K562 (cell line): Measurements from ENCODE around the gene TUBD1. TPM values are rescaled to one million over a fixed set of nuclear protein-coding genes. Genes with fewer than 3 reads are reported as not detected.

ENCODE experiments used
- CREB5 ChIP-seq: fragments of 250-450 bp; sonication (Bioruptor Pico); IDR thresholded peaks from 2 replicates; pipeline ENCODE4 v1.5.0; 2020; ENCODE audit warnings: mild to moderate bottlenecking
- CTCFL ChIP-seq: IDR thresholded peaks from 2 replicates; pipeline ENCODE4 v1.6.1; 2011; ENCODE audit warnings: borderline replicate concordance, low read depth, mild to moderate bottlenecking, moderate library complexity, low read length; ENCODE audit not compliant: insufficient read depth, poor library complexity, severe bottlenecking
- CUX1 ChIP-seq: fragments of 200-800 bp; sonication (Bioruptor generic); IDR thresholded peaks from 2 replicates; pipeline ENCODE4 v1.6.1; 2016; ENCODE audit warnings: missing genetic modification characterization, missing compliant biosample characterization
- FOXA1 ChIP-seq: fragments of 450-650 bp; IDR thresholded peaks from 2 replicates; pipeline ENCODE4 v1.6.1; 2016; ENCODE audit warnings: mild to moderate bottlenecking, borderline replicate concordance
- GTF2E2 ChIP-seq: fragments of 200-800 bp; sonication (Bioruptor generic); IDR thresholded peaks from 2 replicates; pipeline ENCODE4 v1.6.1; 2016; ENCODE audit warnings: missing genetic modification characterization, missing compliant biosample characterization
- MIER1 ChIP-seq: fragments of 450-650 bp; IDR thresholded peaks from 2 replicates; pipeline ENCODE4 v1.6.1; 2016; ENCODE audit warnings: antibody characterized with exemption, mild to moderate bottlenecking, low read depth
- PBX2 ChIP-seq, 2 experiments: IDR thresholded peaks in 1 of 2; conservative IDR thresholded peaks in 1 of 2; 2 replicates each; pipeline ENCODE4 v1.6.1; 2016; ENCODE audit warnings: low read depth in 2 of 2, mild to moderate bottlenecking in 1 of 2, missing compliant biosample characterization in 1 of 2, missing genetic modification characterization in 1 of 2, moderate library complexity in 1 of 2
- POLR2AphosphoS5 ChIP-seq: IDR thresholded peaks from 2 replicates; pipeline ENCODE4 v1.6.1; 2011; ENCODE audit warnings: mild to moderate bottlenecking, low read depth, low read length, moderate library complexity; ENCODE audit not compliant: control insufficient read depth, insufficient read depth
- POLR2B ChIP-seq: fragments of 450-650 bp; IDR thresholded peaks from 2 replicates; pipeline ENCODE4 v1.6.1; 2018; ENCODE audit warnings: low read depth; ENCODE audit not compliant: partially characterized antibody
- TBL1XR1 ChIP-seq, 2 experiments: IDR thresholded peaks; 2 replicates each; pipeline ENCODE4 v1.6.1; 2012; ENCODE audit warnings: improper control_type of control experiment in 2 of 2, low read length in 2 of 2, mild to moderate bottlenecking in 1 of 2
- ZNF174 ChIP-seq: fragments of 250-450 bp; sonication (Bioruptor Pico); IDR thresholded peaks from 2 replicates; pipeline ENCODE4 v1.4.0; 2020; ENCODE audit warnings: mild to moderate bottlenecking
- polyA plus RNA-seq, 8 experiments: library from polyadenylated mRNA; depleted of rRNA in 4 of 8; stranded (reverse) in 5 of 8; unstranded in 3 of 8; fragments of >200 nt; fragmentation: Nextera tagmentation in 2 of 8; fragmentation: Illumina TruSeq in 1 of 8; extraction: Ambion mirVana in 2 of 8; extraction: Trizol in 1 of 8; gene quantifications; 2 replicates each; pipeline versions ENCODE4 v1.2.1 to v1.2.3, GENCODE V29; 2011 to 2014; ENCODE audit warnings: inconsistent platforms in 1 of 8, missing spikeins in 1 of 8
- total RNA-seq, 7 experiments: library from RNA; depleted of rRNA in 6 of 7; stranded (reverse); fragments of >200 nt in 6 of 7; fragmentation: Illumina TruSeq in 2 of 7; extraction: Trizol in 2 of 7; gene quantifications; 2 replicates each; pipeline versions ENCODE4 v1.2.1 to v1.2.3, GENCODE V29; 2011 to 2021; ENCODE audit warnings: low replicate concordance in 1 of 7

TUBD1 gene
- total and polyA plus RNA-seq, 9 of the 15 experiments (the other 6 are each of a cell fraction or from before 2014, with no cell fraction given) = 10.8 to 35.3 (median 17.9) TPM

GRCh38 chr17:59839651-59840328, 53.0 kb downstream of the TUBD1 start (continued):
- TF ChIP-seq CUX1 (CRISPR knock-in tag) (0 out of 2 replicates have a peak, but pooled peaks have one; percentile 63), TBL1XR1 (IDR thresholded peaks at IDR 0.05; ENCODE audit: low read length in 2 of 2) (peak in 1 of 2 experiments; percentile 55; a peak in 2 of 4 replicates), PBX2 (CRISPR knock-in tag; IDR thresholded peaks at IDR 0.05; ENCODE audit: low read depth) (no peak), PBX2 (tag; conservative IDR thresholded peaks at IDR 0.05; ENCODE audit: low read depth) (no peak), CTCFL (no peak), FOXA1 (no peak), ZNF174 (CRISPR knock-in tag) (peak; percentile 9; the same call in 1 of the 2 replicates), MIER1 (no peak), POLR2AphosphoS5 (peak; percentile 82), CREB5 (CRISPR knock-in tag) (0 out of 2 replicates have a peak, but pooled peaks have one; percentile 22), GTF2E2 (tag) (no peak; the same call in 1 of the 2 replicates), POLR2B (peak; percentile 46)
